Measurements from ENCODE around the gene DUOX1.

The DUOX1 gene

DNA sequence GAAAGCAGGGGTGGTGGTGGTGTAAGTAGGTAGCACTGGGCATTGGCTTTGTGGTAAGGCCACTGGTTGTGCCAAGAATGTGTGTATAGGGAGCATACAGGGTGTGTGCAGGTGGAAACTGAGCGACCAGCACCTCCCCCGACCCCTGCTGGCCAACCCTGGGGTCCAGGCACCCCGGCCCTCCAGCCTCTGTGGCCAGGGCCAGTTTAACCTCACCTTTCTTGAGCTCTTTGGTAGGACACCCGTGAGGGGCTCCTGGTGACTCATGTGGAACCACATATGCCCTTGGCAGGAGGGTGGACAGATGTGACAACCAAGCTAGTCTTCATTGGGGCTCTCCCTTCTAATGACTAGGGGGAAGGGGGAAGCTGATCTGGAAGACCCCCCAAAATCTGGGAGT lies 38.5 kb downstream of the DUOX1 start:
- DNase-seq (ENCODE audit: low spot score) (no peak), FAIRE-seq (no peak)

DNA sequence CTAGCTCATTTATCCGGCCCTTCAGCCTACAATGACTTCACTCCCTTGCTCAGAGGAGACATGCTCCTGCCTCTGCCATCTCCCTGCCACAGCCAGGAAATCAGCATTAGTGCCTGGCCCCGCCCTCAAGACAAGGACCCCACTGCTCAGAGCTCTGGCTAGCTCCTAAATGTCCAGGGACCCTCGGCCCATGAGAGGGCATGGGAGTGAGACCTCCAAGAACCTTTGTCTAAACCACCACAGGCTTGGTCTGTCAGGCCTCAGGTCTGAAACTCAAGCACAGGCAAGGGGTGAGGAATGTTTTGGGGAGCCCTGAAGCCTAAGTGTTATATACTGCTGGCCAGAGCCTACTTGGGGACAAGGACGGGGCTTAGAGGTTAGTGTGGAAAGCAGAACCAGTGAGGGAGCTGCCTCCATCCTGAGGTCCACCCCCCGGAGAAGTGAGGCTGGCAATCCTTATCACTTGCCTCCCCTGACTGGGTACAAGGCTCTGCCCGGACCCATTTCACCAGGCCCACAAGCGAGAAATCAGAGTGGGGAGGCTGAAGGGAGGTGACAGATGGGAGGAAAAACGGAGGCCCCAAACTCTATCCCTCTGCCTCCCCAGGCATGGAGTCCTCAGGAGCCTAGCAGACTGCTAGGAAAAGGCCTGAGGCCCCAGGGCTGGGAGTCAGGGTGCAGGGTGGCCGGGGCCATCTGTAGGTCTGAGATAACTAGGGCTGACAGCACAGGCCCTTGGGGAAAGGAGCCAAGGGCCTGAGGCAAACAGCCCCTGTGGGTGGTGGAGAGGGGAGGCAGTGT lies 39.2 kb downstream of the DUOX1 start:
- DNase-seq (ENCODE audit: low spot score) (no peak), FAIRE-seq (no peak)

GRCh38 chr15:45169608-45170480 lies 40.0 kb downstream of the DUOX1 start:
- no peak for DNase-seq (ENCODE audit: low spot score)
- no peak for FAIRE-seq

DNA sequence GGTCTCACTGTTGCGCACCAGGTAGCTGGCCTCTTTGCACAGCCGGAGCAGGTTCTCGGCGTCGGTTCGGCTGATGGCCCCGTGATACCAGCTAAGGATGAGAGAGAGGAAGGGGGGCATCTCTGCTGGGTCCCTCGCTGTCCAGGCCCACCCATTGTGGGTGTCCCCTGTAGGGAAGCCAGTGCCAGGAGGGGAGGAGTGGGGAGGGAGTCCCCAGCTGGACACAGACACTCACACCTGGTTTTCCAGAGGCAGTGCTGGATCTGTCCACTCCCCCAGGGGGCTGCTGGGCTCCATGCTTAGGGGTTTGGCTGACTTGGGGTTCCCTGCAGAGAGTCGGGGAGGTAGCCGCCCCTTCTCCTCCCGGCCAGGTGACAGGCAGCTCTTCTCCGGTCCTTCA lies 42.1 kb downstream of the DUOX1 start:
- FAIRE-seq = no peak
- no peak for DNase-seq (ENCODE audit: low spot score)

DNA sequence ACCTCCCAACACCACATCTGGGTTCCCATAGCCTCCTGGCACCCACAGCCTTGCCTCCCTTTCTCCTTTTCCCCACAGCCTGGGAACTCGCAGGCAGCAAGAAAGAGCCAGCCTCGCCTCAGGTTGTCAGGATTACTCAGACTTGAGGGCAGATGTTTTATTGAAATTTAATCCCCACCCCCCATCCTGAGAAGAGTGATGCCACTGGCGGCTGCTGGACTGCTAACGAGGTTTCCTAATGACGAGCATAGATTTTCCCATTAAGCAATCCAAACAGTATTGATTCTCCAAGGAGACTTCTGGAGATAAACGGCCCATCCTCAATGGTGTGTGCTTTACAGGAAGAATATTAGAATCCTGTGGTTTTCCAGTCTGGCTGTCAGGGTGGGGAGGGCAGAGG lies 44.3 kb downstream of the DUOX1 start:
- DNase-seq (ENCODE audit: low spot score) (no peak), FAIRE-seq (no peak)

DNA sequence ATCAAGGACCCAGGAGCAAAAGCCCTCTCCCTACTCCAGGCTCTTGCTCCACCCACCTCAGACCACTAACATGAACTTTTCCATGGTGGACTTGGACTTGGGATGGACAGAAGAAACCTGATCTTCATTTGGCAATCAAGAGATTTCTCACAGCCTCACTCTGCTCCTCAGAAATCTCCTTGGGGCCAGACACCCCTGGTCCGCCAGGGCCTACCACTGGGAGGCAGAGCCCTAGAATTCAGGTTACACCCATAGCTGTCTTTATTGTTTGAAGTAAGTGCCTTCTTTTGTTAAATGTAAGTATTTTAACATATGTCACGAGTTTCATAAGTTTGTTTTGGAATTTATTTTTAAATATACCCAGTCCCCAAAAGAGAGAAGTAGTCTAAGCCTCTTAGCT lies 44.8 kb downstream of the DUOX1 start:
- no peak for FAIRE-seq

GRCh38 chr15:45177285-45177684 lies 47.5 kb downstream of the DUOX1 start:
- no peak for FAIRE-seq
- no peak for DNase-seq (ENCODE audit: low spot score)

More for the DNA sequence above, 44.8 kb downstream of the DUOX1 start:
- no peak for DNase-seq (ENCODE audit: low spot score)

GRCh38 chr15:45179221-45179985 lies 49.6 kb downstream of the DUOX1 start:
- no peak for DNase-seq (ENCODE audit: low spot score)
- FAIRE-seq = peak; percentile 27

GRCh38 chr15:45180201-45180600 lies 50.4 kb downstream of the DUOX1 start:
- DNase-seq (ENCODE audit: low spot score) (no peak), FAIRE-seq (no peak)

DNA sequence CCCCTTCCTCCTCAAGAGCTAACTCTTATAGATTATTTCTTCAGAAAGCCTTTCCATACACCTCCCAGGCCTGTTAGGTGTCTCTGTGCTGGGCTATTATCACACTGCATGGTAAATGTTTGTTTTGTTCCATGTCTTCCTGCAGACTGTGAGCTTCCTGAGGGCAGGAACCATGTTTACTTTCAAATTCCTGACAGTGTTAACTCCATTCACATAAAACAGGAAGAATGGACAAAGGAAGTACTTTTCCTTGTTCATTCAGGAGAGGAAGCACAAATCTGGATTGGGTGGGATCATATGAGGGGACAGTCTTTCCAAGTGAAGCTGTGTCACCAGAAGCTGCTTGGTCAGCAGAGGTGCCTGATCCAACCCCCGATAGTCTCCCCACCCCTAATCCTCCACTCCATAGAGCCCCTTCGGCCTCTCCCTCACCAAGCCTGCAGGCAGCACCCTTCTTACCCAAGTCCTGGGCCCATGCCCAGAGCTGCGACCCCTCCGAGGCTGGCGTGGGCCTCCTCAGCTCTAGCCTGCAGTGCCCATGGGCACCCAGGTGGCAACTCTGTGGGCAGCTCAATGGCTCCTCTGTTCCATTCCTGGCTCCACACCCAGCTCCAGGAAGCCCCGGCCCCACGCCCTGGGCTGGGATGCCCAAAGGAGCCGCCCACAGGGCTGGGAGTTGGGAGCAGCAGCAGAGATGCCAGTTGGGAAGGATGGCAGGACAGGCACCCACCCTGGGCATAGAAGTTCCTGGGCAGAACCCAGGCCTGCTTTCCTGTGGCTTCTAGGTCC lies 51.0 kb downstream of the DUOX1 start:
- DNase-seq (ENCODE audit: low spot score) (no peak), FAIRE-seq (no peak)

- no peak for FAIRE-seq
These were observed 51.9 kb downstream of the DUOX1 start for GRCh38 chr15:45181491-45182285.

DNA sequence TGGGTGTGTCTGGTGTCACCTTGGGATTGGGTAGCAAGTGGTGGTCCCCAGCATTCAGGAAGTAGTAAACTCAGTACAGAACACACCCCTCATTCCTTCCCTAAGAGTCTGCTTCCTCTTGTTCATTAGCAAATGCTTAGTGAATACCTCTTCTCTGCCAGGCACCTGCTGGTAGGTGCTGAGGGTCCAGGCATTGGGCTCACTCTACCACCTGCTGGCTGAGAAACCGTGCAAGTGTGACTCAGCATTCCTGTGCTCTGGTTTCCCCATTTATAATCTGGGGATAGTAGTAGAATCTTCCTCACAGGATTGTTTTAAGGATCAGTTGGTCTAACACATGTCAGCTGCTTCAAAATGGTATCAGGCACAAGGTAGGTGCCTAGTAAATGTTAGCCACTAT lies 53.2 kb downstream of the DUOX1 start:
- no peak for FAIRE-seq
- no peak for DNase-seq (ENCODE audit: low spot score)

More at GRCh38 chr15:45181491-45182285, 51.9 kb downstream of the DUOX1 start:
- DNase-seq (ENCODE audit: low spot score) = no peak

GRCh38 chr15:45183511-45183910 lies 53.7 kb downstream of the DUOX1 start:
- no peak for DNase-seq (ENCODE audit: low spot score)
- no peak for FAIRE-seq

GRCh38 chr15:45184562-45185041 lies 54.8 kb downstream of the DUOX1 start:
- DNase-seq (ENCODE audit: low spot score) (no peak), FAIRE-seq (no peak)

DNA sequence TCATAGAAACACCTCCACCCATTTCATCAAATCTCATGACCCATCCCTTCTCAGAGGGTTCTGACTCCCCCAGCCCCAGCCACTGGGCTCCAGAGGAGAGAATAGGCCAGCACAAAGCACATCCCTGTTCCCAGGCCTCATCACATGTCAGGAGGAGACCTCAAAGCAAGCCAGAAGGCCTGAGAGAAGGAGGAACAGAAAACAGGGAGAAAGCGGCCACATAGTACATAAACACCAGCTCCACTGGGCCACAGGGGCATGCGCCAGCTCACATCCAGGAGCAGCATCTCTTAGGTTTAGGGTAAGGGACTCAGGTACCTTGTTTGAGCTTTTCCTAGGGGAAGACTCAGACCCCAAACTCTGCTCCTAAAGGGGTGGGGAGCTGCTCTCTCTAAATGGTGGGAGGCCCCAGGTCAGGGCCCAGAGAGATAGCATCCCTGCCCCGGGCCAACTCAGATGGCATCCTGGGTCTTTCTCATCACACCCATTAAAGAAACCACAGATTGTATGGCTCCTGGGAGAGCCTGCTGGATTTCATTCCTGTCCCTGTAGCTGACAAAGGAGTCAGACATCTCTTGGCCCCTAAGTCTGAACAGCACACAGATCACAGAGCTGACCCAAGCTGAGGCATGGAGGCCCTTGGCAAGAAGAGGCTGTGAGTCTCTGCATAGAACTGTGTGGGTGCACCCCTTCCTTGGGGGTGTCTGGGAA lies 55.4 kb downstream of the DUOX1 start:
- FAIRE-seq (no peak), DNase-seq (ENCODE audit: low spot score) (no peak)

- no peak for DNase-seq (ENCODE audit: low spot score)
- FAIRE-seq = no peak
These were observed 56.3 kb downstream of the DUOX1 start for GRCh38 chr15:45185903-45186770.

DNA sequence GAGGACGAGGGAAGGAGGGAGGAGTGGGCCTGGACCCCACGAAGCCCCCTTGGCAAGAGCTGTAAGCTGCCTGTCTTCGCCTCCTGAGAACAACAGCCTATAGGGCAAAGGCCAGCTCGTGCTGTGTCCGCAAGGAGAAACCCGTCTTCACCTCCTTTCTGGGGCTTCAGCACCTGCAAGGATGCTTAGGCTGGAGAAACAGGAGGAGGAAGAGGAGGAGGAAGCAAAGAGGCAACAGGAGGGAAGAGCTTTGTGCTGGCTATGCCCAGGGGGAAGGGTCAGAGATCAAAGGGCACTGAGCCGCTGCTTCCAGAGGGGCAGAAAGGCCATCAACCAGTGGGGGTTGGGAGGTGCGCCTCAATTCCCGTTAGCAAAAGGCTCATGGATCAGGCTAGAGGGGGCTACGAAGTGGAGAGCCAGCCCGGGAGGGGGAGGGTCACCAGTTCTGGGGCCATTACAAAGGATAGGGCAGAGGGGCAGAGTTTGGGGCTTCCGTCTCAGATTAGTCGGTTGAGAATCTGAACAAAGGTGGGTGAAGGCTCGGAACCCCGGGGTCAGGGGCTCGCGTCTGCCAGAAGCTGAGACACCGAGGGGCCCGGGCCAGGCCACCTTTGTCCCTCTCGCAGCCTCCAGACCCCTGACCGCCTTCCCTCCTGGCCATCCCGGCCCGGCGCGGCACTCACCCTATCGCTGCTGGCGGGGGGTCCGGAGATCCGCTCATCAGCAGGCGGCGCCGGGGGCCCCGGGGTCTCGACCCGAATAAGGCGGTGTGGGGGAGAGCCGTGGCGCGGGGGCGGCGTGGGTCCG lies 57.2 kb downstream of the DUOX1 start:
- FAIRE-seq = no peak

DNA sequence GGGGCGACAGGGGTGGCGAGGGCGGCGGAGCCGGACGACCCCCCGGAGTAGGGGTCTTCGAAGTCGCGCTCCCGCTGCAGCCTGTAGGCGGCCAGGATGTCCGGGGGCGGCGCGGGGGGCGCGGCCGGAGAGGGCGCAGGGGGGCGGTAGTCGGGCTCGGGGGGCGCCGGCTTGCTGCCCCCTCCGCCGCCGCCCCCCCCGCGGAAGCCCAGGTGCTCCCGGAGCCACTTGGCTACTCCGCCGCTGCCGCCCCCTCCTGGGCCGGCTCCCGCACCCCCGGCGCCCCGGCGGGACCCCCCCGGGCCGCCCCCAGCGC lies 57.7 kb downstream of the DUOX1 start:
- DNase-seq (ENCODE audit: low spot score) (no peak), FAIRE-seq (no peak)

More for the DNA sequence above, 57.2 kb downstream of the DUOX1 start:
- no peak for DNase-seq (ENCODE audit: low spot score)

All from urothelium cell line (cell line).